Effector CD4-positive, alpha-beta T cell (primary cell): ENCODE results near the gene ERCC1.
"Not testable (repeated sequence)": the region's sequence is repeated elsewhere in the genome, so short reads cannot be mapped to it uniquely, and the experiment has no call there.

Experiments used
- DNase-seq: peaks from one replicate; pipeline ENCODE4 v3.0.0-alpha.2; 2020

Gene ERCC1

GRCh38 chr19:45428384-45429231, 4.9 kb upstream of the ERCC1 start:
- DNase-seq, result no peak

- DNase-seq, result peak; percentile 25
These were observed 708 bp upstream of the ERCC1 start for GRCh38 chr19:45424191-45425058.

GRCh38 chr19:45423033-45423588, 606 bp downstream of the ERCC1 start:
- peak; percentile 72 for DNase-seq

- DNase-seq, result no peak
These were observed 1.7 kb downstream of the ERCC1 start for GRCh38 chr19:45421947-45422498.

GRCh38 chr19:45420871-45421270, 2.8 kb downstream of the ERCC1 start:
- no peak for DNase-seq

GRCh38 chr19:45420356-45420755, 3.4 kb downstream of the ERCC1 start:
- DNase-seq, result no peak

- no peak for DNase-seq
These were observed 3.8 kb downstream of the ERCC1 start for GRCh38 chr19:45419895-45420294.

GRCh38 chr19:45419396-45419795, 4.3 kb downstream of the ERCC1 start:
- no peak for DNase-seq

GRCh38 chr19:45418802-45419201, 4.9 kb downstream of the ERCC1 start:
- DNase-seq, result no peak

- no peak for DNase-seq
These were observed 6.6 kb downstream of the ERCC1 start for GRCh38 chr19:45417151-45417550.

- DNase-seq, result no peak
These were observed 9.2 kb downstream of the ERCC1 start for GRCh38 chr19:45414468-45414867.

- no peak for DNase-seq
These were observed 10.2 kb downstream of the ERCC1 start for GRCh38 chr19:45413497-45413896.

- not testable (repeated sequence) for DNase-seq
These were observed 13.4 kb downstream of the ERCC1 start for GRCh38 chr19:45410330-45410729.

GRCh38 chr19:45409557-45409920, 14.2 kb downstream of the ERCC1 start:
- DNase-seq, result no peak

- no peak for DNase-seq
These were observed 14.7 kb downstream of the ERCC1 start for GRCh38 chr19:45408830-45409556.

GRCh38 chr19:45408121-45408520, 15.6 kb downstream of the ERCC1 start:
- no peak for DNase-seq

- DNase-seq, result not testable (repeated sequence)
These were observed 16.1 kb downstream of the ERCC1 start for GRCh38 chr19:45407585-45407984.

- DNase-seq, result no peak
These were observed 16.7 kb downstream of the ERCC1 start for GRCh38 chr19:45407091-45407375.

GRCh38 chr19:45406226-45407090, 17.3 kb downstream of the ERCC1 start, which contains the start of gene POLR1G:
TSS of gene POLR1G (plus strand) at chr19:45406644. CDS start at chr19:45406697, 53 bp downstream.
- DNase-seq, result peak; percentile 67

GRCh38 chr19:45405435-45406225, 18.1 kb downstream of the ERCC1 start:
- DNase-seq, result peak; percentile 82
